ENCODE measurements around the gene LDLRAD1.
"Not testable (repeated sequence)": the region's sequence is repeated elsewhere in the genome, so short reads cannot be mapped to it uniquely, and the experiment has no call there.

Gene LDLRAD1

GRCh38 chr1:54017979-54018378 lies at the start of gene LDLRAD1:
LDLRAD1 (minus strand) TSS chr1:54018186; CDS start chr1:54018112, 74 bp downstream.
- no peak for DNase-seq (ENCODE audit: low spot score)

GRCh38 chr1:54064299-54064698 lies 46.3 kb upstream of the LDLRAD1 start:
- DNase-seq (ENCODE audit: low spot score) = no peak

GRCh38 chr1:54054438-54054749 lies 36.4 kb upstream of the LDLRAD1 start:
- DNase-seq (ENCODE audit: low spot score) = no peak

GRCh38 chr1:54053745-54054437 lies 35.9 kb upstream of the LDLRAD1 start:
- DNase-seq (ENCODE audit: low spot score) = no peak

GRCh38 chr1:54052934-54053744 lies 35.2 kb upstream of the LDLRAD1 start, which contains the start of the genes TCEANC2 and TMEM59:
TCEANC2 (plus strand) TSS chr1:54053608; CDS start chr1:54054423, 815 bp downstream.
TMEM59 (minus strand) TSS chr1:54053204; CDS start chr1:54053188, 16 bp downstream.
- peak; percentile 97 for DNase-seq (ENCODE audit: low spot score)

- peak; percentile 28 for DNase-seq (ENCODE audit: low spot score)
Measured at GRCh38 chr1:54052431-54052933, 34.5 kb upstream of the LDLRAD1 start.

- no peak for DNase-seq (ENCODE audit: low spot score)
Measured at GRCh38 chr1:54051933-54052430, 34.0 kb upstream of the LDLRAD1 start.

- DNase-seq (ENCODE audit: low spot score) = not testable (repeated sequence)
Measured at GRCh38 chr1:54050435-54050834, 32.4 kb upstream of the LDLRAD1 start.

- DNase-seq (ENCODE audit: low spot score) = no peak
Measured at GRCh38 chr1:54047384-54048305, 29.7 kb upstream of the LDLRAD1 start.

- no peak for DNase-seq (ENCODE audit: low spot score)
Measured at GRCh38 chr1:54046671-54047383, 28.8 kb upstream of the LDLRAD1 start.

- no peak for DNase-seq (ENCODE audit: low spot score)
Measured at GRCh38 chr1:54045496-54045895, 27.5 kb upstream of the LDLRAD1 start.

- DNase-seq (ENCODE audit: low spot score) = no peak
Measured at GRCh38 chr1:54041806-54042205, 23.8 kb upstream of the LDLRAD1 start.

- no peak for DNase-seq (ENCODE audit: low spot score)
Measured at GRCh38 chr1:54037476-54037875, 19.5 kb upstream of the LDLRAD1 start.

GRCh38 chr1:54028306-54029251 lies 10.6 kb upstream of the LDLRAD1 start:
- DNase-seq (ENCODE audit: low spot score) = no peak

- DNase-seq (ENCODE audit: low spot score) = no peak
Measured at GRCh38 chr1:54027848-54028247, 9.9 kb upstream of the LDLRAD1 start.

- not testable (repeated sequence) for DNase-seq (ENCODE audit: low spot score)
Measured at GRCh38 chr1:54024811-54025210, 6.8 kb upstream of the LDLRAD1 start.

GRCh38 chr1:54024358-54024757 lies 6.4 kb upstream of the LDLRAD1 start:
- no peak for DNase-seq (ENCODE audit: low spot score)

- DNase-seq (ENCODE audit: low spot score) = not testable (repeated sequence)
Measured at GRCh38 chr1:54019562-54020176, 1.7 kb upstream of the LDLRAD1 start.

- no peak for DNase-seq (ENCODE audit: low spot score)
Measured at GRCh38 chr1:54018635-54019034, 649 bp upstream of the LDLRAD1 start.

Data from CD4-positive, alpha-beta T cell treated with Interleukin-15 for 4 hours (primary cell).